HepG2 (cell line): Measurements from ENCODE around the gene ADAMTS4. TPM values are rescaled to one million over a fixed set of nuclear protein-coding genes. Genes with fewer than 3 reads are reported as not detected.
A peak's percentile ranks its signal among the peaks of the same experiment; 100 is the strongest.

Experiments
- BCL6 ChIP-seq: IDR thresholded peaks from 2 replicates; pipeline ENCODE4 v1.6.1; 2016; ENCODE audit warnings: missing genetic modification reagents, missing compliant biosample characterization
- BRD4 ChIP-seq: sonication (generic); formaldehyde crosslinking; IDR thresholded peaks from 2 replicates; pipeline ENCODE4 v1.4.0; 2020; ENCODE audit warnings: missing genetic modification reagents
- GATA4 ChIP-seq: sonication (generic); IDR thresholded peaks from 2 replicates; pipeline ENCODE4 v1.6.1; 2016; ENCODE audit warnings: antibody characterized with exemption, low read depth, borderline replicate concordance
- PHF21A ChIP-seq: sonication (generic); formaldehyde crosslinking; IDR thresholded peaks from 2 replicates; pipeline ENCODE4 v1.5.0; 2020; ENCODE audit warnings: mild to moderate bottlenecking, missing genetic modification reagents
- POGK ChIP-seq: sonication (generic); formaldehyde crosslinking; conservative IDR thresholded peaks from 2 replicates; pipeline ENCODE4 v1.8.0; 2022; ENCODE audit warnings: mild to moderate bottlenecking, moderate library complexity, missing genetic modification reagents
- POLR2A ChIP-seq, 2 experiments: IDR thresholded peaks; 2 replicates each; pipeline ENCODE4 v1.6.1; 2011; ENCODE audit warnings: low read depth in 2 of 2, low read length in 2 of 2, mild to moderate bottlenecking in 1 of 2, moderate library complexity in 1 of 2; ENCODE audit not compliant: insufficient read depth in 1 of 2
- PRPF4 ChIP-seq: fragments of 200-400 bp; formaldehyde crosslinking; IDR thresholded peaks from 2 replicates; pipeline ENCODE4 v1.6.1; 2016; ENCODE audit warnings: low read length, low read depth; ENCODE audit not compliant: poor library complexity, severe bottlenecking
- SOX13 ChIP-seq, 3 experiments: fragments of 450-650 bp in 1 of 3; sonication (generic) in 1 of 3; formaldehyde crosslinking in 1 of 3; IDR thresholded peaks in 2 of 3; conservative IDR thresholded peaks in 1 of 3; 2 replicates each; pipeline versions ENCODE4 v1.5.0 to v1.6.1; 2016 to 2020; ENCODE audit warnings: antibody characterized with exemption in 1 of 3, mild to moderate bottlenecking in 1 of 3, missing compliant biosample characterization in 1 of 3, missing genetic modification reagents in 1 of 3, moderate library complexity in 1 of 3
- TBX2 ChIP-seq: sonication (generic); formaldehyde crosslinking; IDR thresholded peaks from 2 replicates; pipeline ENCODE4 v1.5.0; 2020; ENCODE audit warnings: missing genetic modification reagents, mild to moderate bottlenecking, borderline replicate concordance
- ZNF180 ChIP-seq: sonication (generic); formaldehyde crosslinking; IDR thresholded peaks from 2 replicates; pipeline ENCODE4 v1.4.0; 2020; ENCODE audit warnings: low read depth, missing genetic modification reagents, borderline replicate concordance
- ZNF292 ChIP-seq: sonication (generic); formaldehyde crosslinking; IDR thresholded peaks from 2 replicates; pipeline ENCODE4 v1.8.1; 2022; ENCODE audit warnings: mild to moderate bottlenecking, low read depth, missing genetic modification reagents, borderline replicate concordance
- ZSCAN22 ChIP-seq: sonication (generic); formaldehyde crosslinking; IDR thresholded peaks from 2 replicates; pipeline ENCODE4 v1.4.0; 2020; ENCODE audit warnings: mild to moderate bottlenecking, missing genetic modification reagents
- ZSCAN30 ChIP-seq: sonication (generic); formaldehyde crosslinking; IDR thresholded peaks from 2 replicates; pipeline ENCODE4 v1.5.0; 2020; ENCODE audit warnings: mild to moderate bottlenecking, missing genetic modification reagents
- polyA plus RNA-seq, 8 experiments: library from polyadenylated mRNA; depleted of rRNA in 3 of 8; stranded (reverse) in 7 of 8; unstranded in 1 of 8; fragments of >200 nt; fragmentation: Illumina TruSeq in 4 of 8; extraction: Trizol in 4 of 8; gene quantifications; 2 replicates each; pipeline versions ENCODE4 v1.2.1 to v1.2.3, GENCODE V29; 2011 to 2016; ENCODE audit warnings: low read depth in 4 of 8, missing spikeins in 1 of 8, mixed read lengths in 1 of 8; ENCODE audit not compliant: insufficient read depth in 1 of 8
- total RNA-seq, 5 experiments: library from RNA; depleted of rRNA; stranded (reverse); fragments of >200 nt; fragmentation: Illumina TruSeq; extraction: Trizol; gene quantifications; 2 replicates each; pipeline ENCODE4 v1.2.3, GENCODE V29; 2016; ENCODE audit warnings: low read depth in 1 of 5
- TF ChIP-seq, protein P1 (sequence below): sonication (generic); formaldehyde crosslinking; IDR thresholded peaks from 2 replicates; pipeline ENCODE4 v1.4.0; 2020; ENCODE audit warnings: mild to moderate bottlenecking, missing genetic modification reagents
- TF ChIP-seq, protein P2 (sequence below), 2 experiments: sonication (generic) in 1 of 2; formaldehyde crosslinking in 1 of 2; IDR thresholded peaks; 2 replicates each; pipeline versions ENCODE4 v1.4.0 to v1.6.1; 2018 to 2020; ENCODE audit warnings: missing genetic modification reagents in 2 of 2, borderline replicate concordance in 1 of 2, low read depth in 1 of 2, mild to moderate bottlenecking in 1 of 2, missing biosample characterization in 1 of 2
- TF ChIP-seq, protein P3 (sequence below): sonication (generic); formaldehyde crosslinking; IDR thresholded peaks from 2 replicates; pipeline ENCODE4 v1.4.0; 2020; ENCODE audit warnings: missing genetic modification reagents
- TF ChIP-seq, protein P4 (sequence below): sonication (generic); formaldehyde crosslinking; IDR thresholded peaks from 2 replicates; pipeline ENCODE4 v1.5.0; 2020; ENCODE audit warnings: missing genetic modification reagents, mild to moderate bottlenecking, borderline replicate concordance

The ADAMTS4 gene
- total and polyA plus RNA-seq, 2 of the 13 experiments (the other 11 are each of a cell fraction or from before 2014, with no cell fraction given), result 0.51 to 1.7 TPM

GRCh38 chr1:161200992-161201835, 2.4 kb upstream of the ADAMTS4 start (continued):
- TF ChIP-seq TBX2 (CRISPR knock-in tag) (no peak), ZNF180 (no peak), ZSCAN30 (CRISPR knock-in tag) (no peak), BCL6 (CRISPR knock-in tag) (no peak), ZSCAN22 (CRISPR knock-in tag) (no peak), PRPF4 (no peak), BRD4 (peak; percentile 76; the same call in 1 of the 2 replicates), GATA4 (no peak), POGK (CRISPR knock-in tag) (peak; percentile 44; the same call in 1 of the 2 replicates), PHF21A (no peak), POLR2A (IDR thresholded peaks at IDR 0.05; ENCODE audit: insufficient read depth in 1 of 2, low read depth in 2 of 2, low read length in 2 of 2) (0 out of 4 replicates have a peak, but pooled peaks of 1 of the 2 experiments have one; percentile 29), SOX13 (IDR thresholded peaks at IDR 0.05) (no peak), SOX13 (CRISPR knock-in tag; conservative IDR thresholded peaks at IDR 0.05 in 1 of 2, IDR thresholded peaks at IDR 0.05 in 1 of 2) (peak in 1 of 2 experiments; percentile 39; a peak in 1 of 4 replicates), ZNF292 (CRISPR knock-in tag) (no peak)
- TF ChIP-seq, protein P1, sequence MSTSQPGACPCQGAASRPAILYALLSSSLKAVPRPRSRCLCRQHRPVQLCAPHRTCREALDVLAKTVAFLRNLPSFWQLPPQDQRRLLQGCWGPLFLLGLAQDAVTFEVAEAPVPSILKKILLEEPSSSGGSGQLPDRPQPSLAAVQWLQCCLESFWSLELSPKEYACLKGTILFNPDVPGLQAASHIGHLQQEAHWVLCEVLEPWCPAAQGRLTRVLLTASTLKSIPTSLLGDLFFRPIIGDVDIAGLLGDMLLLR (CRISPR knock-in tag), result no peak
- TF ChIP-seq, protein P2, sequence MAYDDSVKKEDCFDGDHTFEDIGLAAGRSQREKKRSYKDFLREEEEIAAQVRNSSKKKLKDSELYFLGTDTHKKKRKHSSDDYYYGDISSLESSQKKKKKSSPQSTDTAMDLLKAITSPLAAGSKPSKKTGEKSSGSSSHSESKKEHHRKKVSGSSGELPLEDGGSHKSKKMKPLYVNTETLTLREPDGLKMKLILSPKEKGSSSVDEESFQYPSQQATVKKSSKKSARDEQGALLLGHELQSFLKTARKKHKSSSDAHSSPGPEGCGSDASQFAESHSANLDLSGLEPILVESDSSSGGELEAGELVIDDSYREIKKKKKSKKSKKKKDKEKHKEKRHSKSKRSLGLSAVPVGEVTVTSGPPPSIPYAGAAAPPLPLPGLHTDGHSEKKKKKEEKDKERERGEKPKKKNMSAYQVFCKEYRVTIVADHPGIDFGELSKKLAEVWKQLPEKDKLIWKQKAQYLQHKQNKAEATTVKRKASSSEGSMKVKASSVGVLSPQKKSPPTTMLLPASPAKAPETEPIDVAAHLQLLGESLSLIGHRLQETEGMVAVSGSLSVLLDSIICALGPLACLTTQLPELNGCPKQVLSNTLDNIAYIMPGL (CRISPR knock-in tag; IDR thresholded peaks at IDR 0.05; ENCODE audit: borderline replicate concordance in 1 of 2, low read depth in 1 of 2), result no peak
- TF ChIP-seq, protein P3, sequence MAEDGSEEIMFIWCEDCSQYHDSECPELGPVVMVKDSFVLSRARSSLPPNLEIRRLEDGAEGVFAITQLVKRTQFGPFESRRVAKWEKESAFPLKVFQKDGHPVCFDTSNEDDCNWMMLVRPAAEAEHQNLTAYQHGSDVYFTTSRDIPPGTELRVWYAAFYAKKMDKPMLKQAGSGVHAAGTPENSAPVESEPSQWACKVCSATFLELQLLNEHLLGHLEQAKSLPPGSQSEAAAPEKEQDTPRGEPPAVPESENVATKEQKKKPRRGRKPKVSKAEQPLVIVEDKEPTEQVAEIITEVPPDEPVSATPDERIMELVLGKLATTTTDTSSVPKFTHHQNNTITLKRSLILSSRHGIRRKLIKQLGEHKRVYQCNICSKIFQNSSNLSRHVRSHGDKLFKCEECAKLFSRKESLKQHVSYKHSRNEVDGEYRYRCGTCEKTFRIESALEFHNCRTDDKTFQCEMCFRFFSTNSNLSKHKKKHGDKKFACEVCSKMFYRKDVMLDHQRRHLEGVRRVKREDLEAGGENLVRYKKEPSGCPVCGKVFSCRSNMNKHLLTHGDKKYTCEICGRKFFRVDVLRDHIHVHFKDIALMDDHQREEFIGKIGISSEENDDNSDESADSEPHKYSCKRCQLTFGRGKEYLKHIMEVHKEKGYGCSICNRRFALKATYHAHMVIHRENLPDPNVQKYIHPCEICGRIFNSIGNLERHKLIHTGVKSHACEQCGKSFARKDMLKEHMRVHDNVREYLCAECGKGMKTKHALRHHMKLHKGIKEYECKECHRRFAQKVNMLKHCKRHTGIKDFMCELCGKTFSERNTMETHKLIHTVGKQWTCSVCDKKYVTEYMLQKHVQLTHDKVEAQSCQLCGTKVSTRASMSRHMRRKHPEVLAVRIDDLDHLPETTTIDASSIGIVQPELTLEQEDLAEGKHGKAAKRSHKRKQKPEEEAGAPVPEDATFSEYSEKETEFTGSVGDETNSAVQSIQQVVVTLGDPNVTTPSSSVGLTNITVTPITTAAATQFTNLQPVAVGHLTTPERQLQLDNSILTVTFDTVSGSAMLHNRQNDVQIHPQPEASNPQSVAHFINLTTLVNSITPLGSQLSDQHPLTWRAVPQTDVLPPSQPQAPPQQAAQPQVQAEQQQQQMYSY, result no peak
- TF ChIP-seq, protein P4, sequence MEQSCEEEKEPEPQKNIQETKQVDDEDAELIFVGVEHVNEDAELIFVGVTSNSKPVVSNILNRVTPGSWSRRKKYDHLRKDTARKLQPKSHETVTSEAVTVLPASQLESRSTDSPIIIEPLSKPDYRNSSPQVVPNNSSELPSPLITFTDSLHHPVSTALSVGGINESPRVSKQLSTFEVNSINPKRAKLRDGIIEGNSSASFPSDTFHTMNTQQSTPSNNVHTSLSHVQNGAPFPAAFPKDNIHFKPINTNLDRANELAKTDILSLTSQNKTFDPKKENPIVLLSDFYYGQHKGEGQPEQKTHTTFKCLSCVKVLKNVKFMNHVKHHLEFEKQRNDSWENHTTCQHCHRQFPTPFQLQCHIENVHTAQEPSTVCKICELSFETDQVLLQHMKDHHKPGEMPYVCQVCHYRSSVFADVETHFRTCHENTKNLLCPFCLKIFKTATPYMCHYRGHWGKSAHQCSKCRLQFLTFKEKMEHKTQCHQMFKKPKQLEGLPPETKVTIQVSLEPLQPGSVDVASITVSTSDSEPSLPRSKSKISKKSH (CRISPR knock-in tag), result no peak
